ENCODE measurements around the gene FBXL20. TPM values are rescaled to one million over a fixed set of nuclear protein-coding genes. Genes with fewer than 3 reads are reported as not detected.
"Not testable (repeated sequence)": the region's sequence is repeated elsewhere in the genome, so short reads cannot be mapped to it uniquely, and the experiment has no call there.

Gene FBXL20
- total and polyA plus RNA-seq, 9 of the 15 experiments (the other 6 are each of a cell fraction or from before 2014, with no cell fraction given), result 1.8 to 15.1 (median 5.6) TPM

GRCh38 chr17:39281806-39282205 lies 119.6 kb downstream of the FBXL20 start (continued):
- TF ChIP-seq TEAD4 (IDR thresholded peaks at IDR 0.05; ENCODE audit: low read length) (peak; percentile 74), TEAD4 (CRISPR knock-in tag; IDR thresholded peaks at IDR 0.05; ENCODE audit: borderline replicate concordance) (no peak), ZKSCAN1 (IDR thresholded peaks at IDR 0.05; ENCODE audit: low read depth, low read length) (no peak)

- H4K20me1 ChIP-seq (replicated peaks; ENCODE audit: control insufficient read depth, insufficient read depth, low read length); H3K9me1 ChIP-seq (ENCODE audit: control insufficient read depth, insufficient read depth, low read length); BruUV-seq (replicated peaks); H3K79me2 ChIP-seq (ENCODE audit: control insufficient read depth, insufficient read depth, low read length); H3K27ac ChIP-seq (ENCODE audit: extremely low read depth, low read depth, low read length); H2AFZ ChIP-seq (ENCODE audit: low read depth, low read length); in situ Hi-C loops (cut with MboI); H3K4me3 ChIP-seq; H3K4me2 ChIP-seq (ENCODE audit: insufficient read depth, low read length); H3K9me3 ChIP-seq (replicated peaks; ENCODE audit: control insufficient read depth, insufficient read depth, low read depth, low read length); ATAC-seq; H3K9ac ChIP-seq (ENCODE audit: insufficient read depth in 1 of 2, low read depth in 2 of 2, low read length in 2 of 2); DNase-seq (ENCODE audit: extremely low read depth in 1 of 4, low spot score in 3 of 4); FAIRE-seq; H3K27me3 ChIP-seq (ENCODE audit: control insufficient read depth in 2 of 2, insufficient read depth in 2 of 2, low read length in 2 of 2); CTCF ChIA-PET (ENCODE audit: low intra/inter-chr PET ratio); intact Hi-C loops (cut with micrococcal nuclease): not testable (repeated sequence)
- POLR2A ChIA-PET, result interaction anchor here (0.6 kb wide), 1 partner anchor 1016 kb away, joined by 3 read pairs; no protein-coding TSS in a partner anchor
- H3K4me1 ChIP-seq (replicated peaks in 1 of 2; ENCODE audit: control insufficient read depth in 2 of 2, insufficient read depth in 2 of 2, low read length in 2 of 2), result peaks cover 10 to 20% of the 10 kb centered on the region in 2 experiments
- peaks cover 16% of the 10 kb centered on the region; the same call in 2 of the 3 replicates for H3K36me3 ChIP-seq (ENCODE audit: control insufficient read depth, insufficient read depth, low read length)
- 81% methylated on average over 6 of the region's 8 CpGs for WGBS (ENCODE audit: insufficient coverage, low coverage, missing lambda C conversion rate)
Observed at GRCh38 chr17:39278246-39278645, 123.2 kb downstream of the FBXL20 start.

GRCh38 chr17:39277110-39277509 lies 124.3 kb downstream of the FBXL20 start:
- 67% methylated on average over 6 of the region's 6 CpGs for WGBS (ENCODE audit: insufficient coverage, low coverage, missing lambda C conversion rate)
- H3K27ac ChIP-seq (ENCODE audit: extremely low read depth, low read depth, low read length), result no peak overlapping the region
- H3K79me2 ChIP-seq (ENCODE audit: control insufficient read depth, insufficient read depth, low read length), result no peaks in the 10 kb centered on the region
- H3K36me3 ChIP-seq (ENCODE audit: control insufficient read depth, insufficient read depth, low read length), result peaks cover 16% of the 10 kb centered on the region; the same call in 2 of the 3 replicates
- no peak overlapping the region for H3K4me2 ChIP-seq (ENCODE audit: insufficient read depth, low read length)
- H3K4me1 ChIP-seq (replicated peaks in 1 of 2; ENCODE audit: control insufficient read depth in 2 of 2, insufficient read depth in 2 of 2, low read length in 2 of 2), result peaks cover 10 to 16% of the 10 kb centered on the region in 2 experiments
- intact Hi-C loops (cut with micrococcal nuclease), result no loop called here
- in situ Hi-C loops (cut with MboI), result no loop called here
- no peaks in the 10 kb centered on the region for H3K27me3 ChIP-seq (ENCODE audit: control insufficient read depth in 2 of 2, insufficient read depth in 2 of 2, low read length in 2 of 2)
- no peak overlapping the region for H2AFZ ChIP-seq (ENCODE audit: low read depth, low read length)
- FAIRE-seq, result no peak
- H3K9ac ChIP-seq (ENCODE audit: insufficient read depth in 1 of 2, low read depth in 2 of 2, low read length in 2 of 2), result no peak overlapping the region
- TF ChIP-seq ZNF583 (CRISPR knock-in tag; IDR thresholded peaks at IDR 0.05) (no peak), RBFOX2 (IDR thresholded peaks at IDR 0.05; ENCODE audit: low read depth, low read length) (no peak), PCBP2 (IDR thresholded peaks at IDR 0.05; ENCODE audit: low read depth, low read length, poor library complexity, severe bottlenecking) (no peak), UBTF (IDR thresholded peaks at IDR 0.05; ENCODE audit: borderline replicate concordance in 1 of 2, low read depth in 2 of 2, low read length in 2 of 2) (no peak)
- ATAC-seq, result no peak
- ChIA-PET POLR2A (interaction anchor here (0.5 kb wide), 1 partner anchor 63 kb away, joined by 4 read pairs; no protein-coding TSS in a partner anchor), CTCF (ENCODE audit: low intra/inter-chr PET ratio) (no interaction called here)
- no peaks in the 10 kb centered on the region for H3K9me3 ChIP-seq (replicated peaks; ENCODE audit: control insufficient read depth, insufficient read depth, low read depth, low read length)
- BruUV-seq (replicated peaks), result no TSS peak
- no peak overlapping the region for H3K4me3 ChIP-seq
- DNase-seq (ENCODE audit: extremely low read depth in 1 of 4, low spot score in 3 of 4), result no peak
- no peaks in the 10 kb centered on the region for H3K9me1 ChIP-seq (ENCODE audit: control insufficient read depth, insufficient read depth, low read length)
- H4K20me1 ChIP-seq (replicated peaks; ENCODE audit: control insufficient read depth, insufficient read depth, low read length), result no peaks in the 10 kb centered on the region
